Gastrocnemius medialis (tissue), 4 donors: ENCODE data around the gene TEX35.

ENCODE experiments used
- CTCF ChIP-seq, 5 experiments: fragments of 450-650 bp in 3 of 5; fragments of 200-600 bp in 2 of 5; sonication (generic) in 2 of 5; IDR thresholded peaks in 4 of 5; conservative IDR thresholded peaks in 1 of 5; 1 replicate in 4 of 5; 2 replicates in 1 of 5; pipeline ENCODE4 v1.5.1; 2016 to 2019; ENCODE audit warnings: antibody characterized with exemption in 5 of 5, mild to moderate bottlenecking in 3 of 5, moderate library complexity in 3 of 5
- POLR2A ChIP-seq, 2 donors: fragments of 450-650 bp; IDR thresholded peaks; one replicate each; pipeline ENCODE4 v1.6.1; 2017; ENCODE audit warnings: antibody characterized with exemption in 2 of 2, mild to moderate bottlenecking in 2 of 2, moderate library complexity in 2 of 2

GRCh38 chr1:178534137-178534868 lies 21.4 kb downstream of the TEX35 start:
- TF ChIP-seq CTCF (IDR thresholded peaks at IDR 0.05 in 4 of 5, conservative IDR thresholded peaks at IDR 0.05 in 1 of 5), result no peak
- no peak for TF ChIP-seq POLR2A (IDR thresholded peaks at IDR 0.05)
